Activated CD4-positive, alpha-beta T cell treated with anti-CD3 and anti-CD28 coated beads, Interleukin-2, Interleukin-6, amounts not matched to agents 100 ng/mL and 50 ng/mL, durations not matched to agents 16 hours and 8 hours (primary cell): ENCODE results near the gene TMEM238L.
A peak's percentile ranks its signal among the peaks of the same experiment; 100 is the strongest.
"Not testable (repeated sequence)": the region's sequence is repeated elsewhere in the genome, so short reads cannot be mapped to it uniquely, and the experiment has no call there.

Source experiments
- DNase-seq: peaks from one replicate; pipeline ENCODE4 v3.0.0-alpha.2; 2020

Gene TMEM238L

GRCh38 chr17:10803830-10804475 lies at the start of gene TMEM238L:
TMEM238L (minus strand) TSS chr17:10804099; CDS start chr17:10803963, 136 bp downstream.
- DNase-seq: no peak

DNA sequence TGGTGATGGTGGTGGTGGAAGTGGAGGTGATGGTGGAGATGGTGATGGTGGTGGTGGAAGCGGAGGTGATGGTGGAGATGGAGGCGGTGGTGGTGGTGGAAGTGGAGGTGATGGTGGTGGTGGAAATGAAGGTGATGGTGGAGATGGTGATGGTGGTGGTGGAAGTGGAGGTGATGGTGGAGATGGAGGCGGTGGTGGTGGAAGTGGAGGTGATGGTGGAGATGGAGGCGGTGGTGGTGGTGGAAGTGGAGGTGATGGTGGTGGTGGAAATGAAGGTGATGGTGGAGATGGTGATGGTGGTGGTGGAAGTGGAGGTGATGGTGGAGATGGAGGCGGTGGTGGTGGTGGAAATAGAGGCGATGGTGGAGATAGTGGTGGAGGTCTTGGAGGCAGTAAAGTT lies 42.7 kb upstream of the TMEM238L start:
- not testable (repeated sequence) for DNase-seq

GRCh38 chr17:10845388-10845751 lies 41.5 kb upstream of the TMEM238L start:
- no peak for DNase-seq

DNA sequence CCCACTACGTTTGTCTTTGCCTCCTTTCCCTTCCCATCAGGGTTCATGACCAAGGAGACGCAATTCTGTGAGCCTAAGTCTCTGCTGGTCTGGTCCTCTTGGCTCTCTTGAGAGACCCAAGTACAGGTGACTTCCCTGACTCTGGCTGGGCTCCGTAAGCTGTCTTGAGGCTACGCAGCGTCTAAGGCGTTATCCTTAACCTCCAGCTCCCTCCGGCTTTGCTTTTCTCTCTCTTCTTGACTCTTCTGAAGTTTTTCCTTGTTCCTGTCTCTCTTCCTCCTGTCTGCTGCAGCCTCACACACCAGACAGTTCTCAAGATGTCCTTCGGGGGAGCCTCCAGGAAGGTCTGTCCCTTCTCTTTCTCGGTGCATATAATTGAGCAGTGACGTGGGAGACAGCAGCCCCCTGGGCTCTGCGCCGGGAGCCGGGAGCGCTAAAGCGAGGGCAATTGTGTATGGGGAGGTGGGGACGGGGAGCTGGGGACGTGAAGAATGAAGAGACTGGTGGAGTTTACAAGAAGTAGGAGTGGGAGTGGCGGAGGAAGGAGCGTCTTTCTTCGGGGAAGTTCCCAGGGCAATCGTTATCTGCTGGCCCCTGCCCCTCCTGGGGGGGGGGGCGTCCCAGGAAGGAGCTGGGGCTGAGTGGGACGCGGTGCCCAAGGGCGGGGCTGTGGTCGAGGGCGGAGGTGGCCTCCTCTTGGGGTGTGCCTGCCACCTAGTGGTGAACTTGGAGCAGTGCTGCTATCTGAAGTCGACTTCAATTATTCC lies 40.9 kb upstream of the TMEM238L start:
- peak; percentile 77 for DNase-seq

DNA sequence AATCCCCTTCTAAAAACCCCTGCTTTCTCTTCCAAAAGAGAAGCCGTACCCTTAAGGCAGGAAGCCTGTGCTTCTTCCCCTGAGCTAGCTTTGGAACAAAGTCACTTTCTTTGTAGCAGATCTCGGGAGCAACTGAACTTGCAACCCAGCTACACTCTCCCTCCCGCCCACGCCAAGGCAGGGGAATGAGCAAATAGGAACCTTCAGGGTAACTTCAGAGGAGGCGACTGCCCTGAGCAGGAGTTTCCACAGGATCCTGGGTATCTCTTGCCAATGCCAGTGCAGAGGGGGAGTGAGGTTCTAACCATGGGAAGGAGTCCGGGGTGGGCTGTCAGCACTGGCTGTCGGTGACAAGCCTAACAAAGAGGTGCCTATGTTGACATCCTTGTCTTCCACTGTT lies 39.9 kb upstream of the TMEM238L start:
- no peak for DNase-seq

- no peak for DNase-seq
Observed at GRCh38 chr17:10842658-10843057, 38.8 kb upstream of the TMEM238L start.

DNA sequence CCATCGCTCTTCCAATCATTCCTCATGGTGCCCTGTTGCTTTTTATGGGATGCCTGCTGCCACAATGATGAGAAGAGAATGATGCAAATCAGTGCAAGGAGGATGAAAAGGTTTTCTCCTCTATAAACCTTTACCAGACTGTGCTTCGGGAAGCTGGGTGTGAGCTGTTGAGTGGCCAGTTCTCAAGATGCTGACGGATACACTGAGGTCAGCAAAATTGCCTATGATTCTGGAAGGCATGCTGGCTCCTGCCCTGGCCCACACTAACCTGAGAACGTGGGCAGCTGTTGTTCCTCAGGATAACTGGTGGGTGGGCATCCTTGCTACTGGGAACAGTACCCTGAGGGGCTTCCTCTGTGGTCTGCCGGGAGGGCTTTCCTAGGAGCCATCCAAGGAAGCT lies 34.8 kb upstream of the TMEM238L start:
- no peak for DNase-seq

GRCh38 chr17:10837921-10838320 lies 34.0 kb upstream of the TMEM238L start, which contains the start of gene PIRT:
PIRT (minus strand) TSS chr17:10838087; CDS start chr17:10825645, 12,442 bp downstream.
- no peak for DNase-seq

DNA sequence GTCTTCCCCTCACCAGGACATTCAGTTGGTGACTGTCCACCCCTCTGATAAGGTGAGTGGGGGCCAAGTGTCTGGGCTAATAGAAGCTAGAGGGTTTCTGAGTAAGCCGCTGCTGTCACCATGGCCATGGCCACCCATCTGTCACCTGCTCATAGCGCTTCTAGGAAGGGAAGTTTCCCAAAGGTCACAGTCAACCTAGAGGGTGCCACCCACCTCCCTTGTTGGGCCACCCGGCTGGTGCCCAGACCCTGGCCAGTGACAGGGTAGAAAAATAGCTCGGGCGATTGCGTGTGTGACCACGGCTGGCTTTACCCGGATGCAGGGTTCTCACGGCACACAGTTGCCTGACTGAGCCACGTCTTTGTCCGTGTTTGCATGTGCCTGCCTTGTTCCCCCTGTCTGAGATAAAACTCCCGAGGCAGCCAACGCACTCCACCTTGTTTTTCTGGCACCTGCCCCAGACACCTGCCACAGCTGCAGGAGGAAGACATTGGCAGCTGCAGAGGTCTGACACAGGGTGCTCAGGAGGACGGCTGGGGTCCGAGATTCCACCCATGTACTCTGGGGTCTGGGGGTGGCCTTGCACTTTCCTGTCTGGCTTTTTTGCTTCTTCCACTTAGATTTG lies 33.2 kb upstream of the TMEM238L start:
- DNase-seq: no peak

DNA sequence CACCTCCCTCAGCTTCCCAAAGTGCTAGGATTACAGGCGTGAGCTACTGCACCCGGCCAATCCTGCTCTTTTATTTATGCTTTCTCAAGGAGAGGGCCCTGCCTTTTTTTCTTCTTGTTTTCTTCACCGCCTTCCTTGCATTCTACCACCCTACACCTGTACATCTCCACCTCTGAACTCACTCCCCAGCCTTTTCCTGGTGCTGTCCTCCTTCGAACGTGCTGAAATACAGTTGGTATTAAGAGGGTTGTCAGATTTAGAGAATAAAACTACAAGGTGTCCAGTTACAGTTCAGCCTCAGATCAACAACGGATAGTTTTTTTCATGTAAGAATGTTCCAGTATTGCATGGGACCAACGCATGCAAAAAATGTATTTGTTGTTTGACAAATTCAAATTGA lies 32.2 kb upstream of the TMEM238L start:
- DNase-seq: no peak

DNA sequence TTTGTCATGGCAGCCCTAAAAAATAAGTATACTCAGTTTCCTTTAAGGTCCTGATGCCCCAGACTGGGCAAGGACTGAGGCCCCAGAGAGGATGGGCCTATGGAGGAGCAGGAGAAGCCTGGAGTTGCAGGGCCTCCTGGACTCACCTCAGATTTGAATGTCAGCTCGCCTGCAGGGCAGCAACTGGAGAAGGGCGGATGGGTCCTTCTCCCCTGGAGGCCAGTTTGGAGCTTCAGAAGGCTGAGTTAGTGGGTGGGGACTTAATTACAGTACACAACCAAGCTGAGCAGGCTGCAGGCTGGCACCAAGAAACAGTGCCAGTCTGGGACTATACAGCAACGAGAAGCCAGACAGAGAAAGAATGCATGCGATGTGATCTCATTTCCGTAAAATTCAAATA lies 27.8 kb upstream of the TMEM238L start:
- DNase-seq: no peak

GRCh38 chr17:10827898-10828552 lies 24.1 kb upstream of the TMEM238L start:
- DNase-seq: no peak

GRCh38 chr17:10824874-10825273 lies 21.0 kb upstream of the TMEM238L start:
- DNase-seq: no peak

GRCh38 chr17:10821770-10822169 lies 17.9 kb upstream of the TMEM238L start:
- no peak for DNase-seq

DNA sequence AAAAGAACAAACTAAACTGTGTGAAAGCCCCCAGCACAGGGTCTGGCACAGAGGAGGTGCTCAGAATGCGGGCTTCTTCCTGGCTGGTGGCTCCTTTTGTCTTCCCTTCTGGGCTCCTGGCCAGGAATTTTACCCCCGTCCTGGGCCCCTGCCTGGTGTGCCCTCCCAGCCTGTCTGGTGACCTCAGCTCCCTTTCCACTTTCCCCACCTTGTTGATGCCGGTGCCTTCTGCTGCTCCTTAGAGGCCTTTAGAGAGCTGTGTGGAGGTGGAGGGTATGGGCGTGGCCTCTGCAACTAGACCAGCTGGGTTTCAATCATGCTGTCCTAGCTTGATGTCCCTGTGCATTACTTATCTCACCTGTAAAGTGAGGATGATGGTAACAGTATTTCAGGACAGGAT lies 17.2 kb upstream of the TMEM238L start:
- no peak for DNase-seq

- DNase-seq: no peak
Observed at GRCh38 chr17:10815319-10815718, 11.4 kb upstream of the TMEM238L start.

GRCh38 chr17:10814075-10814474 lies 10.2 kb upstream of the TMEM238L start:
- no peak for DNase-seq

GRCh38 chr17:10812674-10813073 lies 8.8 kb upstream of the TMEM238L start:
- no peak for DNase-seq

GRCh38 chr17:10809605-10810004 lies 5.7 kb upstream of the TMEM238L start:
- DNase-seq: no peak

DNA sequence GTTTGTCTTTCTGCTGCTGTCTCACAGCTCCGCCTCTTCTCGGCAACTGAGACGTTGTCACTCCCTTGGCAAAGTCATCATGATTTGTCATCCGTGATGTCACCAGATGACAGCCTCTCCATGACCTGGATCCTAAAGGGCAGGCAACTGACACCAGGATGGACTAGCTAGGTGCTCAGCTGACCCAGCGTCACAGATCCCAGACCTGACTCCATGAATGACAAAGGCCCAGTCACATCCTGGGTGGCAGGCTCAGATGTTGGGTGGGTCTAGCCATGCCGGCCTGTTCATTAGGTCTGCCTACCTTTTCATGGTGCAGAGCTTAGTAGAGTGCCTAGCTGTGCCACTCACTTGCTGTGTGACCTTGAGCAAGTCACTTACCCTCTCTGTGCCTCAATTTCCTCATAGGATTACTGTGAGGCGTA lies 3.8 kb upstream of the TMEM238L start:
- no peak for DNase-seq

GRCh38 chr17:10806545-10807262 lies 2.8 kb upstream of the TMEM238L start:
- no peak for DNase-seq

DNA sequence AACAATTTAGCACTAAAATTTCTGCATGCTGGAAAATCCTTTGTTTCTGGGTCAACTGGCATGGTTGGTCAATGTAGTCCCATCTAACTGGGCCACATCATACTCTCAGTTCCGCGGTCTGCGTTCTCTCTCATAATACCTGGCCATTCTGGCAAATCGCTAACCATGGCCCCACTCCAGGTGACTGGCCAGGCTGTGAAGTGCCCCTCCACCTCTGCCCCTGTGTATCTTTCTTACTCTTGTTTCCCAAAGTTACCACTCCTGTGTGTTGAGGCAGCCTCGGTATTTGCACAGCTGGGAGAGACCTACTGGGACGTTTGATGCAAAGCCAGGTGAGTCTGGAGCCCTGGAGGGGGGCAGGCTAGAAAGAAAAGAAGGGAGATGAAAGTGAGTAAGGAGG lies 2.0 kb upstream of the TMEM238L start:
- DNase-seq: no peak

- no peak for DNase-seq
Observed at GRCh38 chr17:10804546-10804945, 647 bp upstream of the TMEM238L start.
